ENCODE results near the gene PIK3CD.

The PIK3CD gene

GRCh38 chr1:9700340-9700739 lies 48.8 kb downstream of the PIK3CD start:
- Histone ChIP-seq H2AFZ (no peak overlapping the region), H3K27ac (no peak overlapping the region), H3K36me3 (ENCODE audit: control insufficient read depth, insufficient read depth, low read length) (no peaks in the 10 kb centered on the region), H3K4me2 (ENCODE audit: low read length) (no peak overlapping the region), H3K27me3 (ENCODE audit: control insufficient read depth, insufficient read depth, low read length) (no peaks in the 10 kb centered on the region), H3K4me3 (ENCODE audit: low read depth, low read length) (no peak overlapping the region), H3K4me1 (no peaks in the 10 kb centered on the region), H3K9ac (no peak overlapping the region), H3K79me2 (no peaks in the 10 kb centered on the region), H3K9me3 (ENCODE audit: control insufficient read depth, low read length) (no peaks in the 10 kb centered on the region)
- no peak for TF ChIP-seq CTCF (IDR thresholded peaks at IDR 0.05)

GRCh38 chr1:9701665-9702064 lies 50.1 kb downstream of the PIK3CD start:
- Histone ChIP-seq H3K4me2 (ENCODE audit: low read length) (no peak overlapping the region), H2AFZ (no peak overlapping the region), H3K36me3 (ENCODE audit: control insufficient read depth, insufficient read depth, low read length) (no peaks in the 10 kb centered on the region), H3K79me2 (no peaks in the 10 kb centered on the region), H3K4me1 (no peaks in the 10 kb centered on the region), H3K9ac (no peak overlapping the region), H3K9me3 (ENCODE audit: control insufficient read depth, low read length) (no peaks in the 10 kb centered on the region), H3K27me3 (ENCODE audit: control insufficient read depth, insufficient read depth, low read length) (no peaks in the 10 kb centered on the region), H3K4me3 (ENCODE audit: low read depth, low read length) (no peak overlapping the region), H3K27ac (no peak overlapping the region)
- TF ChIP-seq CTCF (IDR thresholded peaks at IDR 0.05): no peak

GRCh38 chr1:9703165-9703509 lies 51.6 kb downstream of the PIK3CD start:
- Histone ChIP-seq H2AFZ (no peak overlapping the region), H3K27me3 (ENCODE audit: control insufficient read depth, insufficient read depth, low read length) (no peaks in the 10 kb centered on the region), H3K36me3 (ENCODE audit: control insufficient read depth, insufficient read depth, low read length) (no peaks in the 10 kb centered on the region), H3K4me2 (ENCODE audit: low read length) (no peak overlapping the region), H3K4me1 (no peaks in the 10 kb centered on the region), H3K4me3 (ENCODE audit: low read depth, low read length) (no peak overlapping the region), H3K79me2 (no peaks in the 10 kb centered on the region), H3K9me3 (ENCODE audit: control insufficient read depth, low read length) (no peaks in the 10 kb centered on the region), H3K9ac (no peak overlapping the region), H3K27ac (no peak overlapping the region)
- no peak for TF ChIP-seq CTCF (IDR thresholded peaks at IDR 0.05)

- no peaks in the 10 kb centered on the region for H3K27me3 ChIP-seq (ENCODE audit: control insufficient read depth, insufficient read depth, low read length)
- no peaks in the 10 kb centered on the region for H3K9me3 ChIP-seq (ENCODE audit: control insufficient read depth, low read length)
- H3K9ac ChIP-seq: no peak overlapping the region
- H2AFZ ChIP-seq: no peak overlapping the region
- no peak for TF ChIP-seq CTCF (IDR thresholded peaks at IDR 0.05)
- no peak overlapping the region for H3K4me2 ChIP-seq (ENCODE audit: low read length)
- H3K27ac ChIP-seq: no peak overlapping the region
- H3K36me3 ChIP-seq (ENCODE audit: control insufficient read depth, insufficient read depth, low read length): no peaks in the 10 kb centered on the region
- H3K4me3 ChIP-seq (ENCODE audit: low read depth, low read length): no peak overlapping the region
- no peaks in the 10 kb centered on the region for H3K4me1 ChIP-seq
- no peaks in the 10 kb centered on the region for H3K79me2 ChIP-seq
These were observed 52.1 kb downstream of the PIK3CD start for GRCh38 chr1:9703681-9704080.

GRCh38 chr1:9705337-9706093 lies 54.0 kb downstream of the PIK3CD start:
- no peak overlapping the region for H3K9ac ChIP-seq
- H3K9me3 ChIP-seq (ENCODE audit: control insufficient read depth, low read length): no peaks in the 10 kb centered on the region
- H3K27me3 ChIP-seq (ENCODE audit: control insufficient read depth, insufficient read depth, low read length): no peaks in the 10 kb centered on the region
- H3K27ac ChIP-seq: no peak overlapping the region
- no peak overlapping the region for H3K4me3 ChIP-seq (ENCODE audit: low read depth, low read length)
- TF ChIP-seq CTCF (IDR thresholded peaks at IDR 0.05): no peak
- no peaks in the 10 kb centered on the region for H3K79me2 ChIP-seq
- no peak overlapping the region for H2AFZ ChIP-seq
- no peaks in the 10 kb centered on the region for H3K36me3 ChIP-seq (ENCODE audit: control insufficient read depth, insufficient read depth, low read length)
- H3K4me2 ChIP-seq (ENCODE audit: low read length): no peak overlapping the region
- no peaks in the 10 kb centered on the region for H3K4me1 ChIP-seq

Measured in parathyroid adenoma (tissue), 2 donors.